ENCODE results near the gene RCOR2.

DNA sequence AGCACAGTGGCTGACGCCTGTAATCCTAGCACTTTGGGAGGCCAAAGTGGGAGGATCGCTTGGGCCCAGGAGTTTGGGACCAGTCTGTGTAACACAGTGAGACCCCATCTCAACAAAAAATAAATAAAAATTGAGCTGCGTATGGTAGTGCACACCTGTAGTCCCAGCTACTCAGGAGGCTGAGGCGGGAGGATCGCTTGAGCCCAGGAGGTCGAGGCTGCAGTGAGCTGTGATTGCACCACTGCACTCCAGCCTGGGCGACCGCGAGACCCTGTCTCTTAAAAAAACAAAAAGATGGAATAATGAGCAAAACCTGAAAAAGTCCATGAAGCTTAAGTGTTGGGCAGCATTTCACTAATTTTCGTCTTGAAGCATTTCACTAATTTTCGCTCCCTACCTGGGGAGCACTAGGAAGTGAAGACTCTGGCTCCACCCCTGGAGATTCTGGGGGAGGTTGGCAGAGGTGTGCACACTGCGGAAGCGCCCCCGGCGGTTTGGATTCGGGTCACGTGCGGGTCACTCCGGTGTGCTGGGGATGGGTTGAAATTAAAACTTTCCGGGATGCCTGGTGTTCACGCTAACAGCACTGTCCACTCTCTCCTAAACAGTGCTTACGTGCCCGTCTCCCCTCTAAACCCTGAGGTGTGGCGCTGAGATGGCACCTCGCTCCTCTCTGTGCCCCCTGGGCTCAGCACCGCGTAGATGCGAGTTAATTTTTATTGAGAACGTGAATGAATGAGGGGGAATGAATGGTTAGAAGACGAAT, 20.9 kb upstream of the RCOR2 start:
- TF ChIP-seq, protein P1, sequence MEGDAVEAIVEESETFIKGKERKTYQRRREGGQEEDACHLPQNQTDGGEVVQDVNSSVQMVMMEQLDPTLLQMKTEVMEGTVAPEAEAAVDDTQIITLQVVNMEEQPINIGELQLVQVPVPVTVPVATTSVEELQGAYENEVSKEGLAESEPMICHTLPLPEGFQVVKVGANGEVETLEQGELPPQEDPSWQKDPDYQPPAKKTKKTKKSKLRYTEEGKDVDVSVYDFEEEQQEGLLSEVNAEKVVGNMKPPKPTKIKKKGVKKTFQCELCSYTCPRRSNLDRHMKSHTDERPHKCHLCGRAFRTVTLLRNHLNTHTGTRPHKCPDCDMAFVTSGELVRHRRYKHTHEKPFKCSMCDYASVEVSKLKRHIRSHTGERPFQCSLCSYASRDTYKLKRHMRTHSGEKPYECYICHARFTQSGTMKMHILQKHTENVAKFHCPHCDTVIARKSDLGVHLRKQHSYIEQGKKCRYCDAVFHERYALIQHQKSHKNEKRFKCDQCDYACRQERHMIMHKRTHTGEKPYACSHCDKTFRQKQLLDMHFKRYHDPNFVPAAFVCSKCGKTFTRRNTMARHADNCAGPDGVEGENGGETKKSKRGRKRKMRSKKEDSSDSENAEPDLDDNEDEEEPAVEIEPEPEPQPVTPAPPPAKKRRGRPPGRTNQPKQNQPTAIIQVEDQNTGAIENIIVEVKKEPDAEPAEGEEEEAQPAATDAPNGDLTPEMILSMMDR (conservative IDR thresholded peaks at IDR 0.05) = no peak; the same call in 1 of the 2 replicates
- TF ChIP-seq EZH2 (IDR thresholded peaks at IDR 0.05; ENCODE audit: low read depth) = no peak
